ENCODE results near the gene AKR1B15.
"Not testable (repeated sequence)": the region's sequence is repeated elsewhere in the genome, so short reads cannot be mapped to it uniquely, and the experiment has no call there.

Gene AKR1B15

DNA sequence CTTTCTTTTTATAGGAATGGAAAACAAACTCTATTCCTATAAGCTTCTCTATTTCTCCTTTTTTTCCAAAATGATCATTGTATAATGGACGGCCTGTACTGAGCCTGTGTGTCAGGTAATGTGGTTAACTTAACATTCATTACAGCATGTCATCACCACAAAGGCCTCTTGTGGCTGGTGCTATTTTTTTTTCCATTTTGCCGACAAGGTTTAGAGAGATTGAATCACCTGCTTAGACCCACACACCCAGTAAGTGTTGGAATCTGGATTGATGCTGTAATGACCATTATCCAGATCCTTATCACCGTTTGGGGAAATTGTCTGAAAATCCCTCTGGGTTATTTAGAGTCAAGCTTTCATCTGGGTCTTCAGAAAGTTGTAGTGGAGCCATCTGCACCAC lies 18.5 kb downstream of the AKR1B15 start:
- no peak for DNase-seq

- not testable (repeated sequence) for DNase-seq
Measured at GRCh38 chr7:134569962-134570361, 21.1 kb downstream of the AKR1B15 start.

DNA sequence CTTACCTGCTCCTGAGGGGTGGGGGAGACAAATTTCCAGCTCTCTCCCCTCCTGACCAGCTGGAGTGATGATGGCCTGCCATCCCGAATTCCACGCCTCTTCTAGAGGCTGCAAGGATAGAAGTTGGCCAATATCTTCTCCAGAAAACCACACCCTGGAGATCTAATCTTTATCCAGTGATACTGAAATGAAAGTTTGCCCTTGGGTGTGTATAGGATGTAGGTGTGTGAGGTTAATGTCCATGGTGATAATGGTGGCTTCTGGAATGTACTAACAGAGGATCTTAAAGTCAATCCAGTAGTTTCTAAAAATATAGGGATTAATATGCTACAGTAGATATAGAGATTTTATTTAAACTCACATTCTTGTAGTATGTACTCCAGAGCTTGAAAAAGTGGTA lies 22.2 kb downstream of the AKR1B15 start:
- DNase-seq, result no peak

DNA sequence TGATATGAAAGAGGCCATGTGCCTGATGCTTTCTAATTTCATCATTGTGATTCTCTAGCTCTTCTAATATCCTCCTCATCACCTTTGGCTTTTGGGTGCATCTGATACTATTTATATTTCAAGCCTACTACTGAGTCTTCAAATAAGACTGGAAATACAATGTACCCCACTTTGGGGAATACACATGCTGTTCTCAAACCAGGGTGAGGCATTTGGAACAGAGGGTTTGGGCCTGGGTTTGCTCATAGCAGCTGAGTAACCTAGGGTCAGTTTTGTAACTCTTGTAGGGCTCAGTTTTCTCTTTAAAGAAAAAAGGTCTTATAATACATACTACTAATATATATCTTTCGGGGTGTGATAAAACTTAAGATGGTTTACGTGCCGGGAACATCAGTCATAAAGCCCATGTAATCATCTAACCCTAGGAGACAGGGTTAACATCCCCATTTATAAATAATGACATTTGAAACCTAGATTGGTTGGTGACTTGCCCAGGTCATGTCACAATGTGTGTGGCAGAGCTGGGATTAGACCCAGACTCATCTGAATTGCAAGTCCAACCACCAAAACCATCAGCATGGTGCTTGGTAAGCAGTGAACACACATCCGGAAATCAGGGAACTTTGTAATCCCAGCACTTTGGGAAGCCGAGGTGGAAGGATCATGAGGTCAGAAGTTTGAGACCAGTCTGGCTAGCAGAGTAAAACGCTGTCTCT lies 23.0 kb downstream of the AKR1B15 start:
- DNase-seq, result no peak

GRCh38 chr7:134574322-134574721 lies 25.4 kb downstream of the AKR1B15 start:
- no peak for DNase-seq

GRCh38 chr7:134584290-134584689 lies 35.4 kb downstream of the AKR1B15 start:
- DNase-seq, result no peak

DNA sequence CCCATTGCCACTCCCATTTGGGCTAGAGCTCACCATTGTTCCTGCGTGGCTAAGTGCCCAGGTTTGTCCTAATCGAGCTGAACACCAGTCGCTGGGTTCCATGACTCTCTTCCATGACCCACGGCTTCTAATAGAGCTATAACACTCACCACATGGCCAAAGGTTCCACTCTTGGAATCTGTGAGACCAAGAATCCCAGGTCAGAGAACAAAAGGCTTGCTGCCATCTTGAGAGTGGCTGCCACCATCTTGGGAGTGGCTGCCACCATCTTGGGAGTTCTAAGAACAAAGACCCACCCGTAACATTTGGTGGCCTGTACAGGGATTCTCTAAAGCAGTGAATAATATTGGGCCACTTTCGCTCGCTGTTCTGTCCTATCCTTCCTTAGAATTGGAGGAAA lies 37.0 kb downstream of the AKR1B15 start:
- DNase-seq, result no peak

GRCh38 chr7:134587750-134588149 lies 38.8 kb downstream of the AKR1B15 start:
- no peak for DNase-seq

DNA sequence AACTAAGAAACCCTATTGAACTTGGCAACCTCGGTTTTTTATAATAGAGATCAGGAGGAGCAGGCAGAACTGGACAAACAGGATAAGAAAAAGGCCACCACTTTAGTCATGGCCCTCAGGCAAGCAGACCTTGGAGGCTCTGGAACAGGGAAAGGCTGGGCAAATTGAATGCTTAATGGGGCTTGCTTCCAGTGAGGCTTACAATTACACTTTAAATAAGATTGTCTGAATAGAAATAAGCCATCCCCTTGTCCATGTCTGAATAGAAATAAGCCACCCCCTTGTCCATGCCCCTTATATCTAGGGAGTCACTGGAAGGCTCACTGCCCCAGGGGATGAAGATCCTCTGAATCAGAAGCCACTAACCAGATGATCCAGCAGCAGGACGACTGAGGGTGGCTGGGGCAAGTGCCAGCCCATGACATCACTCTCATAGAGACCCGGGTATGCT lies 40.6 kb downstream of the AKR1B15 start:
- no peak for DNase-seq

- DNase-seq, result no peak
Measured at GRCh38 chr7:134593530-134594392, 44.9 kb downstream of the AKR1B15 start.

DNA sequence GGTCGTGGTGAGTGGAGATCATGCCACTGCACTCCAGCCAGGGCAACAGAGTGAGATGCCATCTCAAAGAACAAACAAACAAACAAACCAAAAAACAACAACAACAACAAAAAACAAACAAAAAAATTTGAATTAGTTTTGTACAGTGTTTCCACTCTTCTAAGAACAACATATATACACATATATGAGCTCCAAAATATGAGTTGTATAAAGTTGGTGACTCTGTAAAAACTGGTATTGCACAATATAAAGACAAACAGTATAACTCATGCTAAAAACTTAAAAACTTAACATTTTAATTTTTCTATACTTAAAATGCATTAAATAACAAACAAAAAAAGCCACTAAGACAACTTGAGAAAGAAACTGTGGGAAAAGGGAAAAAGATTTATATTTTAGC lies 46.0 kb downstream of the AKR1B15 start:
- DNase-seq, result no peak

- no peak for DNase-seq
Measured at GRCh38 chr7:134599371-134599770, 50.5 kb downstream of the AKR1B15 start.

GRCh38 chr7:134601459-134601858 lies 52.5 kb downstream of the AKR1B15 start:
- DNase-seq, result no peak

DNA sequence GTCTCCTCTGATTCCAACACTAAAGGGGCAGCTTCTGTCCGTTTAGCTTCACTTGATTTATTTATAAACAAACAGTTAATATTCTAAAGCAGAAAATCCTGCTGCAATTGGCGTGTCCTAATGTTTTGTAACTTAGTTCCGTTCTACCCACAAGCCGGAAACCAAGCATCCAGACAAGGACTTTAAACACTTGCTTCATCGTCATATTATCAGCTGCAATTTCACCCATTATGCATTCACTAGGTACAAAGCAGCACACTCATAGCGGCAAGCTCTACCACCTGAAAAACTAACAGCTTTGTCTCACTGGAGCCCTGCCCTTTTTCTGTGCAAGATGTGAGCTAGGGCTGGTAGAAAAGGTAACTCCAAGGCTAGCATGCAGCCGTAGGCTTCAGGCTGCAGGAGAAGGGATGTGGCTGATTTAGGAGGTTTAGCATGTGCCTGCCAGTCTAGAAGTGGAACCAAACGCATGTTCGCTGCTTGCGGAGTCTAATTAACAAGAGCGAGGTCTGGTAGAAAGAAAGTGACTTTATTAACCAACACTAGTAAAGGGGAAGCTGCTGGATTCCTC lies 54.1 kb downstream of the AKR1B15 start:
- DNase-seq, result no peak

- DNase-seq, result peak; percentile 84
Measured at GRCh38 chr7:134605978-134606923, 57.3 kb downstream of the AKR1B15 start.

GRCh38 chr7:134611611-134612151 lies 62.8 kb downstream of the AKR1B15 start:
- no peak for DNase-seq

- no peak for DNase-seq
Measured at GRCh38 chr7:134612197-134612596, 63.3 kb downstream of the AKR1B15 start.

- DNase-seq, result no peak
Measured at GRCh38 chr7:134613623-134614347, 64.9 kb downstream of the AKR1B15 start.

DNA sequence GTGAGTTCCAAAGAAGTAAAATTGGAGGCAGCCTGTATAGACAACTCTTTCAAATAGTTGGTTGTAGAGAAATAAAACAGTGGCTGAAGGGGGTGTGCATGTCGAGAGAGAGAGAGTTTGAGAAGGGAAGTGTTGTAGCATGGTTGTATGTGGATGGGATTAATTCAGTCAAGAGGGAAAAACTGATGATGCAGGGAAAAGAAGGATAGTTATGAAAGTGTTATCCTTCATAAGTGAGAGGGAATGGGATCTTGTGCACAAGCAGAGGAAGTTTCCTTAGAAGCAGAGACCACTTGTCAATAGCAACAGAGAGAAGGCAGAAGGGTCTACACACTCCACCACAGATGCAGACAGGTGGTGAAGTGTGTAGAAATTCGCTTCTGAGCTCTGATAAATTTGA lies 67.7 kb downstream of the AKR1B15 start:
- no peak for DNase-seq

GRCh38 chr7:134618756-134619530 lies 70.0 kb downstream of the AKR1B15 start:
- no peak for DNase-seq

Measured in activated effector memory CD4-positive, alpha-beta T cell treated with anti-CD3 and anti-CD28 coated beads, Interleukin-2, amount 50 U/mL, for 16 hours (primary cell).